ENCODE data around the gene KLRC4.

DNA sequence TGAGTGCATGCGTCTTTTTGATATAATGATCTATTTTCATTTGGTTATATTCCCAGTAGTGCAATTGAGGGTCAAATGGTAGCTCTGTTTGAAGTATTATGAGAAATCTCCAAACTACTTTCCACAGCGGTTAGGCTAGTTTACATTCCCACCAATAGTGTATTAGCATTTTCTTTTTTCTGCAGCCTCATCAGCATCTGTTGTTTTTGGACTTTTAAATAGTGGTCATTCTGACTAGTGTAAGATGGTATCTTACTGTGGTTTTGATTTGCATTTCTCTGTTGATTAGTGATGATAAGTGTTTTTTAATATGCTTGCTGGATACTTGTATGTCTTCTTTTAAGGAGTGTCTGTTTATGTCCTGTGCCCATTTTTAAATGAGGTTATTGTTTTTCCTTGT is 47.3 kb upstream of the KLRC4 start:
- TF ChIP-seq CTCF (IDR thresholded peaks at IDR 0.05 in 4 of 5, conservative IDR thresholded peaks at IDR 0.05 in 1 of 5) (no peak), POLR2A (IDR thresholded peaks at IDR 0.05) (no peak)
